CD1c-positive myeloid dendritic cell (primary cell): ENCODE data around the gene RSPH9.
A peak's percentile ranks its signal among the peaks of the same experiment; 100 is the strongest.

Experiments used
- DNase-seq: peaks from one replicate; pipeline ENCODE4 v3.0.0-alpha.2; 2016; ENCODE audit errors: extremely low spot score

Gene RSPH9

GRCh38 chr6:43667245-43668150 lies 22.7 kb downstream of the RSPH9 start:
- DNase-seq = peak; percentile 81

- peak; percentile 44 for DNase-seq
These were observed 23.6 kb downstream of the RSPH9 start for GRCh38 chr6:43668151-43669028.

GRCh38 chr6:43669050-43669921 lies 24.4 kb downstream of the RSPH9 start:
- peak; percentile 9 for DNase-seq

- DNase-seq = peak; percentile 35
These were observed 25.2 kb downstream of the RSPH9 start for GRCh38 chr6:43669922-43670622.

- no peak for DNase-seq
These were observed 25.8 kb downstream of the RSPH9 start for GRCh38 chr6:43670623-43670986.

GRCh38 chr6:43671011-43671800 lies 26.4 kb downstream of the RSPH9 start:
- DNase-seq = no peak

- DNase-seq = no peak
These were observed 27.2 kb downstream of the RSPH9 start for GRCh38 chr6:43671801-43672690.

GRCh38 chr6:43673444-43674084 lies 28.7 kb downstream of the RSPH9 start:
- no peak for DNase-seq

- DNase-seq = no peak
These were observed 29.5 kb downstream of the RSPH9 start for GRCh38 chr6:43674291-43674690.

GRCh38 chr6:43674921-43675320 lies 30.1 kb downstream of the RSPH9 start:
- DNase-seq = no peak

GRCh38 chr6:43676962-43677606 lies 32.2 kb downstream of the RSPH9 start:
- DNase-seq = no peak

- no peak for DNase-seq
These were observed 32.9 kb downstream of the RSPH9 start for GRCh38 chr6:43677759-43678158.

GRCh38 chr6:43678341-43678740 lies 33.5 kb downstream of the RSPH9 start:
- DNase-seq = no peak

GRCh38 chr6:43679057-43679456 lies 34.2 kb downstream of the RSPH9 start:
- DNase-seq = no peak

GRCh38 chr6:43680308-43681200 lies 35.7 kb downstream of the RSPH9 start:
- DNase-seq = no peak

- no peak for DNase-seq
These were observed 36.5 kb downstream of the RSPH9 start for GRCh38 chr6:43681303-43681702.

GRCh38 chr6:43682724-43683429 lies 38.0 kb downstream of the RSPH9 start:
- no peak for DNase-seq
